Nephron progenitor cell (in vitro differentiated cells): Measurements from ENCODE around the gene CD164L2.
A peak's percentile ranks its signal among the peaks of the same experiment; 100 is the strongest.

ENCODE experiments used
- DNase-seq: peaks from one replicate; pipeline ENCODE4 v3.0.0; 2021
- H3K27ac Mint-ChIP-seq: 2 replicates; pipeline ENCODE4 v1.8.0; 2021; ENCODE audit warnings: mild to moderate bottlenecking, moderate library complexity, mixed read lengths
- H3K27me3 Mint-ChIP-seq: 2 replicates; pipeline ENCODE4 v1.8.0; 2021; ENCODE audit warnings: mild to moderate bottlenecking, low read depth, mixed read lengths; ENCODE audit not compliant: poor library complexity
- H3K36me3 Mint-ChIP-seq: 2 replicates; pipeline ENCODE4 v1.8.0; 2021; ENCODE audit warnings: low read depth, mixed read lengths
- H3K4me1 Mint-ChIP-seq: 2 replicates; pipeline ENCODE4 v1.8.0; 2021; ENCODE audit warnings: mixed read lengths
- H3K4me3 Mint-ChIP-seq: 2 replicates; pipeline ENCODE4 v1.8.0; 2021; ENCODE audit warnings: mild to moderate bottlenecking, moderate library complexity, mixed read lengths
- H3K9me3 Mint-ChIP-seq: 2 replicates; pipeline ENCODE4 v1.8.0; 2021; ENCODE audit warnings: mild to moderate bottlenecking, moderate library complexity, mixed read lengths
- CTCF ChIP-seq: fragments of 200-600 bp; sonication (generic); IDR thresholded peaks from 2 replicates; pipeline ENCODE4 v1.5.0; 2021; ENCODE audit warnings: antibody characterized with exemption

Gene CD164L2

GRCh38 chr1:27338751-27339150 is 44.4 kb downstream of the CD164L2 start:
- peak overlapping the region; percentile 98 for H3K27ac Mint-ChIP-seq
- H3K4me1 Mint-ChIP-seq, result peaks cover 52% of the 10 kb centered on the region
- H3K4me3 Mint-ChIP-seq, result peak overlapping the region; percentile 40

GRCh38 chr1:27336756-27337155 is 46.4 kb downstream of the CD164L2 start:
- H3K4me1 Mint-ChIP-seq, result peaks cover 32% of the 10 kb centered on the region
- H3K4me3 Mint-ChIP-seq, result no peak overlapping the region
- peaks cover 3% of the 10 kb centered on the region for H3K27me3 Mint-ChIP-seq
- H3K27ac Mint-ChIP-seq, result peak overlapping the region; percentile 71
- TF ChIP-seq CTCF, result no peak
- peaks cover 26% of the 10 kb centered on the region for H3K36me3 Mint-ChIP-seq
- H3K9me3 Mint-ChIP-seq, result no peaks in the 10 kb centered on the region
- DNase-seq, result no peak

More at GRCh38 chr1:27338751-27339150, 44.4 kb downstream of the CD164L2 start:
- Mint-ChIP-seq H3K9me3 (no peaks in the 10 kb centered on the region), H3K36me3 (peaks cover 16% of the 10 kb centered on the region), H3K27me3 (peaks cover 3% of the 10 kb centered on the region)
- no peak for TF ChIP-seq CTCF
- no peak for DNase-seq

GRCh38 chr1:27335506-27336422 is 47.4 kb downstream of the CD164L2 start:
- no peak for DNase-seq
- H3K4me3 Mint-ChIP-seq, result no peak overlapping the region
- no peaks in the 10 kb centered on the region for H3K9me3 Mint-ChIP-seq
- H3K27ac Mint-ChIP-seq, result peak overlapping the region; percentile 69
- H3K27me3 Mint-ChIP-seq, result peaks cover 3% of the 10 kb centered on the region
- TF ChIP-seq CTCF, result no peak
- H3K4me1 Mint-ChIP-seq, result peaks cover 23% of the 10 kb centered on the region
- peaks cover 29% of the 10 kb centered on the region for H3K36me3 Mint-ChIP-seq

DNA sequence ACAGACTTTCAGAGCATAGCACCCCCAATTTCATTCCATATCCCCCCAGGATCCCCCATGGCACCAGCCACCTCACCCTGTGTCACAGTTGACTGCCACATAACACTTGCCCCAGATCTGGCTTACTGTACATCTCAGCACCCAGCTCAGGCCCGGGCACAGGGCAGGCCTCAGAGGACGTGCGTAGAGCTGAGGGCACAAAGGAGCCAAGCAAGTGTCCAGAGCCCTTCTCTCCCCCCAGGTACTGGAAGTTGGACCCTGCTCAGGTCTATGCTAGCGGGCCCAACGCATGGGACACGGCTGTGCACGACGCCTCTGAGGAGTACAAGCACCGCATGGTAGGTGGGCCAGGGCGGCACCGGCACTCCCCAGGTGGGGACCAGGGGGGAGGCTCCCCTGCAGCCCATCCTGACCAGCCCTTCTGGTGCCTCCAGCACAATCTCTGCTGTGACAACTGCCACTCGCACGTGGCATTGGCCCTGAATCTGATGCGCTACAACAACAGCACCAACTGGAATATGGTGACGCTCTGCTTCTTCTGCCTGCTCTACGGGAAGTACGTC is 49.3 kb downstream of the CD164L2 start:
- H3K4me3 Mint-ChIP-seq, result no peak overlapping the region

DNA sequence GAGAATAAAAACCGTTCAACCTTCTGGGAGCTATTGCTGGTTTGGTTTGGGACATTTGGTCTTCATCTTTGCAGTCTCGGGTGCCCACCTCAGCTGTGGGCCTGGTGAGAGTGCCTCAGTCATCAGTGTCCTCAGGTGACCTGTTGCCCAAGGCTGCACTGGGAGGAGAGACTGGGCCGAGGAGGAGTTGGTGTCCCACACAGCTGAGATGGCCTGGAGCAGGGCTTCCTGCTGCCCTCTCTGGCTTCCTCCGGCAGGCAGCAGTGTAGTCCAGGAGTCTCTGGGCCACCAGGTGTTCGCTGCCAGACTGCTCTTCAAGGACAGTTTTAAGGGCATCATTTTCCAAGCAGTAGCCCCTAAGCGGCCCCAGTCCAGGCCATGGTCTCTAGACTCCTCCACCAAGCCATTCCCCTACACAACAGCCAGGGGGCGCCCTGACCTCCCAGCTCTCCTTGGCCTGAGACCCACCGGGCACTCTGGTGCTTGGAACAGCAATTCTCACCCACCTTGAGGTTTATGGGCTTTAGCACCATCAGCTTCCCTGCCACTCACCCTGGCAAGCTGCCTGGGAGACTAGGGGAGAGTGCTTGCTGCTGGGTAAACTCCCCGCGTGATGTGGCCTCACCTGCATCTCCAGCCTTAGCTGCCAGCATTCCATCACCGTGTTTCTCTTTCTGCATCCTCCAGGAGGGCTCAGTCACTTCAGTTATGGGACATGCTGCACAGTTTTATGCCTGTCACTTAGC is 50.4 kb downstream of the CD164L2 start:
- peak; percentile 84 for TF ChIP-seq CTCF
- H3K27ac Mint-ChIP-seq, result no peak overlapping the region
- H3K4me1 Mint-ChIP-seq, result peaks cover 6% of the 10 kb centered on the region
- no peaks in the 10 kb centered on the region for H3K9me3 Mint-ChIP-seq
- no peaks in the 10 kb centered on the region for H3K27me3 Mint-ChIP-seq
- H3K36me3 Mint-ChIP-seq, result peaks cover 44% of the 10 kb centered on the region
- H3K4me3 Mint-ChIP-seq, result no peak overlapping the region
- peak; percentile 79 for DNase-seq

More for the DNA sequence above, 49.3 kb downstream of the CD164L2 start:
- no peak for DNase-seq
- H3K27ac Mint-ChIP-seq, result no peak overlapping the region
- H3K9me3 Mint-ChIP-seq, result no peaks in the 10 kb centered on the region
- no peak for TF ChIP-seq CTCF
- H3K4me1 Mint-ChIP-seq, result peaks cover 5% of the 10 kb centered on the region
- peaks cover 39% of the 10 kb centered on the region for H3K36me3 Mint-ChIP-seq
- H3K27me3 Mint-ChIP-seq, result peaks cover 3% of the 10 kb centered on the region
